Smooth muscle cell of bladder (primary cell): ENCODE results near the gene TMEM63B. TPM values are rescaled to one million over a fixed set of nuclear protein-coding genes. Genes with fewer than 3 reads are reported as not detected.

ENCODE experiments used
- total RNA-seq: library from RNA; depleted of rRNA; stranded (reverse); fragments of >200 nt; gene quantifications from 2 replicates; pipeline ENCODE4 v1.2.3, GENCODE V29; 2014

The TMEM63B gene
- total RNA-seq, result 23.9 and 37.0 TPM in 2 replicates

DNA sequence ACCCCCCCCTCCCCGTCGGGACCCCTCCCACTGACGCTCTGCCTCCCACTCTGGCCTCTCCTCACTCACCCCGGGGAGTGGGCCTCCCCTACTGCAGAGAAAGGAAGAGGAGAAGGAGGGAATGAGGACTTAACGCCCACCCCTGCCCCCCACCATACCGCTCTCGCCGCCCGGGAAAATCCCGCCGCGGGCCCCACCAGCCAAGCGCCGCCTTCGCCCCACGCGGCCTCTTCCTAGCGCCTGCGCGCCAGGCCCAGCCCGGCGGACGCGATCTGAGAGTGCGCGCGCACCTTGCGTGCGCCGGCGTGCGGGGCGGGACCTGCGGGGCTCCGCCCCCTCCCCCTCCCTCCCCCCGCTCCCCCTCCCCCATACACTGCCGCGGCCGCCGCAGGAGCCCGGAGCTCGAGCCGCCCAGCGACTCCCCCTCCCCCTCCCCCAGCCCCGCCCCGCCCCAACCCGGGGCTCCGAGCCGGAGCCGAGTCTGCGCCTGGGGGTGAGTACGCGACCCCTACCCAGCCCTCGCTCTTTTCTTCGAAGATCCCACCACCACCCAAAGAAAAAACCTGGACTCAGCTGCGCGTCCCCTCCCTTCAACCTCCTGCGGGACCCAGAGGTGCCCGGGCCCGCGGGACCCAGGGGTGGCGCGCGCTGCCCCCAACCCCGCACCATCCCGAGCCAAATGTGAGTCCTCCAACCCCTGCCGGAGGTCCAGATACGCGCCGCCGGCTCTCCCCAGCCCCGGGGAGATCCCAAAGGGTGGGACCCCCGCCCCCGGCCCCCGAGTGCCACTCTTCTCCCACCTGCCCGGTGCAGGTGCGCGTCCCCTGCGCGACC is at the start of gene TMEM63B, which contains the start of gene MRPL14:
Gene TMEM63B (plus strand): TSS at position 369 of the 834 bp plus-strand sequence. CDS start 7,031 bp downstream, outside the sequence.
Gene MRPL14 (minus strand): TSS at position 267 of the 834 bp plus-strand sequence. CDS start 10,841 bp downstream, outside the sequence.

DNA sequence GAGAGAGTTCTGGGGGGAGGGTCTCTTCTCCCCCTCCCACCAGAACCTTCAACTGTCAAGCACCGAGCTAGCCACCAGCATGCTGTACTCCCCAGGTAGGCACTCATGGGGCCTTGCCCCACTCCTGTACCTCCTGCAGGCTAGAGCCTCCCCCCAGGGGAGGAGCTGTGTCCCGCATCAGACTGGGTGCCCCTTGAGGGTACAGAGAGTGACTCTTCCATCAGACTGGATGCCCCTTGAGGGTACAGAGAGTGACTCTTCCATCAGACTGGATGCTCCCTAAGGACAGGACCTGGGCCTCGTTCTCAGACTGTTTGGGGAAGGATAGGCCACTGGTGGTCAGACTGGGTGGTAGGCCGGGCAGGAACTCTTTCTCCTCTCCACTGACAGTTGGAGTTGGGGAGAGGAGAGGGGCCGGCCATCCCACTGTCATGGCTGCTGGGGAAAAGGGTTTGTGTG is 31.4 kb downstream of the TMEM63B start, which contains the start of gene CAPN11:
Gene CAPN11 (plus strand): TSS at position 51 of the 459 bp plus-strand sequence. CDS start 29 bp downstream, at position 80.

Other genes starting within 250 kb of the TMEM63B start
- 59.0 and 100.0 TPM in 2 replicates for gene MRPL14, start 102 bp upstream of the TMEM63B start, total RNA-seq
- gene CAPN11, start 31.3 kb downstream of the TMEM63B start, total RNA-seq, result under 0.01 and 0.09 TPM in 2 replicates
- gene MYMX, start 89.4 kb downstream of the TMEM63B start, total RNA-seq, result not detected in 2 replicates
- gene SLC29A1, start 96.0 kb downstream of the TMEM63B start, total RNA-seq, result 3.1 and 6.2 TPM in 2 replicates
- gene HSP90AB1, start 119.5 kb downstream of the TMEM63B start, total RNA-seq, result 262 and 386 TPM in 2 replicates
- 95.9 and 114 TPM in 2 replicates for gene SLC35B2, start 130.0 kb downstream of the TMEM63B start, total RNA-seq
- 2.3 and 3.6 TPM in 2 replicates for gene NFKBIE, start 138.0 kb downstream of the TMEM63B start, total RNA-seq
- gene TMEM151B, start 142.9 kb downstream of the TMEM63B start, total RNA-seq, result not detected in 2 replicates
- gene AARS2, start 185.8 kb downstream of the TMEM63B start, total RNA-seq, result 9.2 and 13.0 TPM in 2 replicates
- not detected in 2 replicates for gene SPATS1, start 215.1 kb downstream of the TMEM63B start, total RNA-seq